OCI-LY7 (cell line): ENCODE measurements around the gene ATP8B3. TPM values are rescaled to one million over a fixed set of nuclear protein-coding genes. Genes with fewer than 3 reads are reported as not detected.
A peak's percentile ranks its signal among the peaks of the same experiment; 100 is the strongest.

Experiments
- Bru-seq: library from RNA; stranded (reverse); fragments of 400-500 nt; gene quantifications from one replicate; lab custom pipeline; 2021; lab: Mats Ljungman, UMichigan
- BruChase-seq, 2 experiments: library from RNA; stranded (reverse); fragments of 400-500 nt; gene quantifications; one replicate each; lab custom pipeline; 2021; lab: Mats Ljungman, UMichigan
- BruUV-seq: library from RNA; stranded (reverse); fragments of 400-500 nt; replicated peaks from 2 replicates; lab custom pipeline; 2021; lab: Mats Ljungman, UMichigan
- CTCF ChIA-PET: fragments of 300-600 bp; sonication (Branson Sonifier 250); formaldehyde crosslinking; loops from one replicate; lab custom pipeline; 2022; ENCODE audit warnings: antibody characterized with exemption; ENCODE audit not compliant: unreplicated experiment; lab: Charles Lee
- POLR2A ChIA-PET: fragments of 300-600 bp; sonication (Branson Sonifier 250); formaldehyde crosslinking; loops from one replicate; lab custom pipeline; 2022; ENCODE audit warnings: antibody characterized with exemption; lab: Charles Lee
- DNase-seq: peaks from one replicate; pipeline ENCODE4 v3.0.0-alpha.2; 2015; ENCODE audit warnings: low spot score
- H2AFZ ChIP-seq: fragments of 200-600 bp; sonication (generic), shearing (Covaris generic); 2 replicates; pipeline ENCODE4 v1.6.1; 2014; ENCODE audit warnings: mild to moderate bottlenecking, antibody characterized with exemption, low read length, moderate library complexity
- H3K27ac ChIP-seq: fragments of 200-600 bp; sonication (generic); 2 replicates; pipeline ENCODE4 v1.5.1; 2014; ENCODE audit warnings: mixed run types, low read depth, mild to moderate bottlenecking, moderate library complexity, low read length, inconsistent platforms; ENCODE audit not compliant: poor library complexity, severe bottlenecking
- H3K36me3 ChIP-seq: fragments of 200-600 bp; sonication (generic); 2 replicates; pipeline ENCODE4 v1.6.1; 2014; ENCODE audit warnings: mild to moderate bottlenecking, antibody characterized with exemption, low read length, moderate library complexity, mixed read lengths; ENCODE audit not compliant: insufficient read depth
- H3K4me1 ChIP-seq: fragments of 200-600 bp; sonication (generic); 2 replicates; pipeline ENCODE4 v1.5.1; 2014; ENCODE audit warnings: mild to moderate bottlenecking, low read length; ENCODE audit not compliant: insufficient read depth, poor library complexity, severe bottlenecking
- H3K4me2 ChIP-seq: fragments of 200-600 bp; sonication (generic); 2 replicates; pipeline ENCODE4 v1.6.1; 2014; ENCODE audit warnings: mild to moderate bottlenecking, low read length
- H3K4me3 ChIP-seq: fragments of 200-600 bp; sonication (generic); 2 replicates; pipeline ENCODE4 v1.5.1; 2014; ENCODE audit warnings: mild to moderate bottlenecking, low read depth, low read length; ENCODE audit not compliant: poor library complexity, severe bottlenecking
- H3K79me2 ChIP-seq: fragments of 200-600 bp; sonication (generic); 2 replicates; pipeline ENCODE4 v1.6.1; 2016; ENCODE audit warnings: low read depth, mild to moderate bottlenecking, low read length, moderate library complexity, mixed read lengths; ENCODE audit not compliant: insufficient read depth
- H3K9me2 ChIP-seq: fragments of 200-600 bp; sonication (generic); 2 replicates; pipeline ENCODE4 v1.6.1; 2016; ENCODE audit warnings: mild to moderate bottlenecking, low read length, mixed read lengths; ENCODE audit not compliant: insufficient read depth
- H3K9me3 ChIP-seq: fragments of 200-600 bp; sonication (generic); 2 replicates; pipeline ENCODE4 v1.6.1; 2014; ENCODE audit warnings: mild to moderate bottlenecking, mixed run types, low read length, mixed read lengths
- H4K20me1 ChIP-seq: fragments of 200-600 bp; sonication (generic); 2 replicates; pipeline ENCODE4 v1.6.1; 2014; ENCODE audit warnings: mild to moderate bottlenecking, antibody characterized with exemption, low read length, moderate library complexity, mixed read lengths; ENCODE audit not compliant: insufficient read depth
- EZH2phosphoT487 ChIP-seq: fragments of 200-600 bp; sonication (generic); IDR thresholded peaks from 2 replicates; pipeline ENCODE4 v1.6.1; 2018; ENCODE audit warnings: low read depth, borderline replicate concordance, mild to moderate bottlenecking, mixed run types, antibody characterized with exemption, low read length, moderate library complexity, mixed read lengths
- intact Hi-C: fragments of 100-400 bp; cut with micrococcal nuclease; formaldehyde crosslinking; loops from one replicate; pipeline ENCODE4 v1.10.0; 2022; ENCODE audit not compliant: unreplicated experiment
- long read RNA-seq: library from polyadenylated mRNA; stranded (forward); transcript quantifications from one replicate; pipeline ENCODE4 v2.0.0, GENCODE V29; 2022
- total RNA-seq, 2 experiments: library from RNA; depleted of rRNA in 1 of 2; stranded (reverse); fragments of >200 nt in 1 of 2; shearing (Covaris generic) in 1 of 2; gene quantifications; 2 replicates each; pipeline ENCODE4 v1.2.3, GENCODE V29; 2014 to 2022
- TF ChIP-seq, protein P1 (sequence below): fragments of 200-600 bp; sonication (generic); conservative IDR thresholded peaks from 2 replicates; pipeline ENCODE4 v1.5.1; 2014; ENCODE audit warnings: mild to moderate bottlenecking, antibody characterized with exemption, low read length, moderate library complexity, mixed read lengths

Gene ATP8B3, protein sequence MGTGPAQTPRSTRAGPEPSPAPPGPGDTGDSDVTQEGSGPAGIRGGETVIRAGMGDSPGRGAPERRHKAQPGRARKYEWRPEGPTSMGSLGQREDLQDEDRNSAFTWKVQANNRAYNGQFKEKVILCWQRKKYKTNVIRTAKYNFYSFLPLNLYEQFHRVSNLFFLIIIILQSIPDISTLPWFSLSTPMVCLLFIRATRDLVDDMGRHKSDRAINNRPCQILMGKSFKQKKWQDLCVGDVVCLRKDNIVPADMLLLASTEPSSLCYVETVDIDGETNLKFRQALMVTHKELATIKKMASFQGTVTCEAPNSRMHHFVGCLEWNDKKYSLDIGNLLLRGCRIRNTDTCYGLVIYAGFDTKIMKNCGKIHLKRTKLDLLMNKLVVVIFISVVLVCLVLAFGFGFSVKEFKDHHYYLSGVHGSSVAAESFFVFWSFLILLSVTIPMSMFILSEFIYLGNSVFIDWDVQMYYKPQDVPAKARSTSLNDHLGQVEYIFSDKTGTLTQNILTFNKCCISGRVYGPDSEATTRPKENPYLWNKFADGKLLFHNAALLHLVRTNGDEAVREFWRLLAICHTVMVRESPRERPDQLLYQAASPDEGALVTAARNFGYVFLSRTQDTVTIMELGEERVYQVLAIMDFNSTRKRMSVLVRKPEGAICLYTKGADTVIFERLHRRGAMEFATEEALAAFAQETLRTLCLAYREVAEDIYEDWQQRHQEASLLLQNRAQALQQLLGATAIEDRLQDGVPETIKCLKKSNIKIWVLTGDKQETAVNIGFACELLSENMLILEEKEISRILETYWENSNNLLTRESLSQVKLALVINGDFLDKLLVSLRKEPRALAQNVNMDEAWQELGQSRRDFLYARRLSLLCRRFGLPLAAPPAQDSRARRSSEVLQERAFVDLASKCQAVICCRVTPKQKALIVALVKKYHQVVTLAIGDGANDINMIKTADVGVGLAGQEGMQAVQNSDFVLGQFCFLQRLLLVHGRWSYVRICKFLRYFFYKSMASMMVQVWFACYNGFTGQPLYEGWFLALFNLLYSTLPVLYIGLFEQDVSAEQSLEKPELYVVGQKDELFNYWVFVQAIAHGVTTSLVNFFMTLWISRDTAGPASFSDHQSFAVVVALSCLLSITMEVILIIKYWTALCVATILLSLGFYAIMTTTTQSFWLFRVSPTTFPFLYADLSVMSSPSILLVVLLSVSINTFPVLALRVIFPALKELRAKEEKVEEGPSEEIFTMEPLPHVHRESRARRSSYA (N-terminal part only)
- 5.9 and 7.4 TPM in 2 replicates for total RNA-seq (2014; rRNA removed; shearing (Covaris generic))
- 19.3 and 21.2 TPM in 2 replicates for total RNA-seq (2022)
- Bru-seq, nascent RNA: percentile 35 among the genes with signal in this experiment
- BruChase-seq, experiment 1, labeled RNA remaining after a 6-hour chase: percentile 38 among the genes with signal in this experiment
- percentile 39 among the genes with signal in this experiment for BruChase-seq, experiment 2, labeled RNA remaining after a 2-hour chase
- long read RNA-seq, partial matches to known transcripts: 4 of 29 reads
- long read RNA-seq, other reads (novel, unspliced or antisense): 25 of 29 reads

GRCh38 chr19:1811942-1812425 lies at the start of gene ATP8B3:
TSS of gene ATP8B3 (minus strand) at chr19:1812276. CDS start at chr19:1811736, 540 bp downstream.
- Histone ChIP-seq H2AFZ (peak within 1 kb of the TSS; percentile 39; the same call in 1 of the 2 replicates), H3K9me3 (no peaks in the 10 kb centered on the region), H3K9me2 (no peaks in the 10 kb centered on the region), H3K79me2 (no peaks in the 10 kb centered on the region), H3K27ac (peak within 1 kb of the TSS; percentile 67), H3K4me1 (peaks cover 18% of the 10 kb centered on the region), H3K4me3 (peak within 1 kb of the TSS; percentile 69), H3K4me2 (peak within 1 kb of the TSS; percentile 86), H4K20me1 (no peaks in the 10 kb centered on the region), H3K36me3 (peaks cover 17% of the 10 kb centered on the region; the same call in 1 of the 2 replicates)
- TF ChIP-seq EZH2phosphoT487: no peak
- TF ChIP-seq, protein P1, sequence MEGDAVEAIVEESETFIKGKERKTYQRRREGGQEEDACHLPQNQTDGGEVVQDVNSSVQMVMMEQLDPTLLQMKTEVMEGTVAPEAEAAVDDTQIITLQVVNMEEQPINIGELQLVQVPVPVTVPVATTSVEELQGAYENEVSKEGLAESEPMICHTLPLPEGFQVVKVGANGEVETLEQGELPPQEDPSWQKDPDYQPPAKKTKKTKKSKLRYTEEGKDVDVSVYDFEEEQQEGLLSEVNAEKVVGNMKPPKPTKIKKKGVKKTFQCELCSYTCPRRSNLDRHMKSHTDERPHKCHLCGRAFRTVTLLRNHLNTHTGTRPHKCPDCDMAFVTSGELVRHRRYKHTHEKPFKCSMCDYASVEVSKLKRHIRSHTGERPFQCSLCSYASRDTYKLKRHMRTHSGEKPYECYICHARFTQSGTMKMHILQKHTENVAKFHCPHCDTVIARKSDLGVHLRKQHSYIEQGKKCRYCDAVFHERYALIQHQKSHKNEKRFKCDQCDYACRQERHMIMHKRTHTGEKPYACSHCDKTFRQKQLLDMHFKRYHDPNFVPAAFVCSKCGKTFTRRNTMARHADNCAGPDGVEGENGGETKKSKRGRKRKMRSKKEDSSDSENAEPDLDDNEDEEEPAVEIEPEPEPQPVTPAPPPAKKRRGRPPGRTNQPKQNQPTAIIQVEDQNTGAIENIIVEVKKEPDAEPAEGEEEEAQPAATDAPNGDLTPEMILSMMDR: peak; percentile 73
- no TSS peak for BruUV-seq
- ChIA-PET POLR2A (interaction anchor here (0.7 kb wide), 1 partner anchor 11 kb away, joined by 5 read pairs; no protein-coding TSS in a partner anchor), CTCF (interaction anchor here (0.5 kb wide), 1 partner anchor 25 kb away, joined by 3 read pairs; no protein-coding TSS in a partner anchor)
- DNase-seq: no peak
- intact Hi-C loops: loop anchor here (5.0 kb wide), 1 partner anchor 205 kb away; the partner anchor contains the start of gene UQCR11

DNA sequence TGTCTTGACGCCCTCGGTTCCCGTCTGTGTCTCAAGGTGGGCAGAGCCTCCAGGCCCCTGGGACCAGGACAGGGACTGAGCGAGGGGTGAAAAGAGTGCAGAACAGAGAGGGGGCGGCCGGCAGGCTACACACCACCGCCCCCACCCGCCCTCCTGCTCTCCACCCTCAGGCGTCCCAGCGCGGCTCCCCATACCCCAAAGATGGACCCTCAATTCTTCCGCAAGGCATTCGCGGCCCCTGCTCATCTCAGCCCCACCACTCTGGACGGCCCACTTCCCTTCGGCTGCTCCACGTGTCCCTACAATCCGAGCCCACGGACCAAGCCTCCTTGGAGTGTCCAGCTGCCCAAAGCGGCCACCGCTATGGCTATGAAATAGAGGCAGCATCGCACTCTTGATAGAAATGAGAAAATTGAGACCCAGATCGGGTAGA lies 49.5 kb upstream of the ATP8B3 start:
- Histone ChIP-seq H3K4me1 (peaks cover 59% of the 10 kb centered on the region), H3K4me2 (peak overlapping the region; percentile 98), H3K79me2 (peaks cover 55% of the 10 kb centered on the region), H2AFZ (no peak overlapping the region), H3K4me3 (peak overlapping the region; percentile 97), H4K20me1 (peaks cover 23% of the 10 kb centered on the region), H3K27ac (peak overlapping the region; percentile 68), H3K36me3 (peaks cover 11% of the 10 kb centered on the region; the same call in 1 of the 2 replicates), H3K9me3 (no peaks in the 10 kb centered on the region), H3K9me2 (no peaks in the 10 kb centered on the region)
- no TSS peak for BruUV-seq
- POLR2A ChIA-PET: no interaction called here
- no peak for DNase-seq
- CTCF ChIA-PET: no interaction called here
- intact Hi-C loops: no loop called here
- TF ChIP-seq, protein P1: no peak
- TF ChIP-seq EZH2phosphoT487: no peak
